ENCODE data around the gene EPHB3. TPM values are rescaled to one million over a fixed set of nuclear protein-coding genes. Genes with fewer than 3 reads are reported as not detected.

EPHB3 gene
- total RNA-seq, 1 experiment from 2014 or later = 16.6 TPM

DNA sequence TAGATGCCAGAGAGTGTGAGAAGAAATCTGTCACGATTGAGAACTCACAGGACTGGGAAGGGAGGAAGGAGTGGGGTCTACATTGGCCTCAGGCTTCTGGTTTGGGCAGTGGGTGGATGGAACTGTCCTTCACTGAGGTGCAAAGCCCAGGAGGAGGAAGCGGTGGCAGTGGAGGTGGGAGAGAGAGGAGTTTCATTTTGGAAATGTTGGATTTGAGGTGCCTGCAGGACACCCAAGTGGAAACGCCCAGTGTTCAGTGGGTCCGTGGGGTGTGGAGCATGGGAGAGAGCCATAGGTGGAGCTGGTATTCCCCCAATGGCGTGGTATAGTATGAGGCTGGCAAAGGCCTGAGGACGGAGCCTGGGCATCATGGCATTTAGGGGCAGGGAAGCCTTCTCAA lies 9.3 kb upstream of the EPHB3 start:
- DNase-seq = no peak
- Histone ChIP-seq H3K27me3 (no peaks in the 10 kb centered on the region), H3K4me3 (no peak overlapping the region), H3K27ac (no peak overlapping the region), H3K36me3 (no peaks in the 10 kb centered on the region), H3K4me1 (0 out of 2 replicates have a peak, but pooled peaks cover 2% of the 10 kb centered on the region), H3K9me3 (replicated peaks) (no peaks in the 10 kb centered on the region)

DNA sequence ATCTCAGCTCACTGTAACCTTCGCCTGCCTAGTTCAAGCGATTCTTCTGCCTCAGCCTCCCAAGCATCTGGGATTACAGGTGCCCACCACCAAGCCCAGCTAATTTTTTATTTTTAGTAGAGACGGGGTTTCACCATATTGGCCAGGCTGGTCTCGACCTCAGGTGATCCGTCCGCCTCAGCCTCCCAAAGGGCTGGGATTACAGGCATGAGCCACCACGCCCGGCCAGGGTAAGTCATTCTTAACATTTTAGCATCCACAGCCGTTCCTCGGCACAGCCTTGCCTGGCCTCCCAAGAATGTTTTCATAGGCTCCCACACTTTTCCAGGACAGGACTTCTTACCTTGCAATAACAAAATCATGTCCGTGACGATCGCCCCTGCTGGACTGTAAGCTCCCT lies 8.7 kb upstream of the EPHB3 start:
- Histone ChIP-seq H3K4me3 (no peak overlapping the region), H3K27ac (no peak overlapping the region), H3K4me1 (0 out of 2 replicates have a peak, but pooled peaks cover 2% of the 10 kb centered on the region), H3K27me3 (no peaks in the 10 kb centered on the region), H3K9me3 (replicated peaks) (no peaks in the 10 kb centered on the region), H3K36me3 (no peaks in the 10 kb centered on the region)
- no peak for DNase-seq

DNA sequence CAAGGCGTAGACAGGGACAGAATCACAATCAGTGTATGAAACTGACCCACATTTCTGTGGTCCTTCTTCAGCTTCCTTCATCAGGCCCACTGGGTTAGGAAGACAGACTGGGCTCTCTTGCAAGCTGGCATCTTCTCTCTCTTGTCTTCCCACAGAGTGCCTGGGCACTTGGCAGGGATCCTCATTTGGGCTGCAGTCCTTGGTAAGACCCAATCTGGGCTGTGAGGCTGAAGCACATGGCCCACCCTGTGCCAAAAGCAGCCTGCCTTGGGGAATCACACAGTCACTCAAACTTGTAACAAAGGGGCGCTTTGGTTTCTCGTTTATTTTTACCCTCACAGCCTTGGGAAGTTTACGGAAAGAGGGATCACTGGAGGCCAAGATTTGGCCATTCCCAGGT lies 8.2 kb upstream of the EPHB3 start:
- Histone ChIP-seq H3K27ac (no peak overlapping the region), H3K27me3 (no peaks in the 10 kb centered on the region), H3K9me3 (replicated peaks) (no peaks in the 10 kb centered on the region), H3K4me1 (0 out of 2 replicates have a peak, but pooled peaks cover 2% of the 10 kb centered on the region), H3K4me3 (no peak overlapping the region), H3K36me3 (no peaks in the 10 kb centered on the region)
- DNase-seq = no peak

DNA sequence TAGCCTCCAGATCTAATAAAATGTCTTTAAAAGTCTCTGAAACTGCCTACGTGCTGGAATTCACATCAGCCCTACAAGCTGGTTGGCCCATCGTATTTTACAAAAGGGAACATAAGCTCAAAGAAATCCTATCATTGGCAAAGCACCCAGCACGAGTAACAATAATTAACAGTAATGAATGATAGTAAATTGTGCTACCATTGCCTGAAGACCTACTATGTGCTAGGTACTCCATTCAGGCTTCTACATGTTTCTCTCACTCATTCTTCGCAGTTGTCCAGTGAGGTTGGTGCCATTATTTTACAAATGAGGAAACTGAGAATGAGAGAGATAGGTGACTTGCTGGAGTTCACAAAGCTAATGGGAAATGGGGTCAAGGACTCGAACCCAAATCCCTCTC lies 7.1 kb upstream of the EPHB3 start:
- H3K36me3 ChIP-seq = no peaks in the 10 kb centered on the region
- no peaks in the 10 kb centered on the region for H3K9me3 ChIP-seq (replicated peaks)
- no peak overlapping the region for H3K27ac ChIP-seq
- no peak overlapping the region for H3K4me3 ChIP-seq
- DNase-seq = no peak
- H3K27me3 ChIP-seq = peaks cover 8% of the 10 kb centered on the region; the same call in 1 of the 2 replicates
- H3K4me1 ChIP-seq = peaks cover 4% of the 10 kb centered on the region; the same call in 1 of the 2 replicates

DNA sequence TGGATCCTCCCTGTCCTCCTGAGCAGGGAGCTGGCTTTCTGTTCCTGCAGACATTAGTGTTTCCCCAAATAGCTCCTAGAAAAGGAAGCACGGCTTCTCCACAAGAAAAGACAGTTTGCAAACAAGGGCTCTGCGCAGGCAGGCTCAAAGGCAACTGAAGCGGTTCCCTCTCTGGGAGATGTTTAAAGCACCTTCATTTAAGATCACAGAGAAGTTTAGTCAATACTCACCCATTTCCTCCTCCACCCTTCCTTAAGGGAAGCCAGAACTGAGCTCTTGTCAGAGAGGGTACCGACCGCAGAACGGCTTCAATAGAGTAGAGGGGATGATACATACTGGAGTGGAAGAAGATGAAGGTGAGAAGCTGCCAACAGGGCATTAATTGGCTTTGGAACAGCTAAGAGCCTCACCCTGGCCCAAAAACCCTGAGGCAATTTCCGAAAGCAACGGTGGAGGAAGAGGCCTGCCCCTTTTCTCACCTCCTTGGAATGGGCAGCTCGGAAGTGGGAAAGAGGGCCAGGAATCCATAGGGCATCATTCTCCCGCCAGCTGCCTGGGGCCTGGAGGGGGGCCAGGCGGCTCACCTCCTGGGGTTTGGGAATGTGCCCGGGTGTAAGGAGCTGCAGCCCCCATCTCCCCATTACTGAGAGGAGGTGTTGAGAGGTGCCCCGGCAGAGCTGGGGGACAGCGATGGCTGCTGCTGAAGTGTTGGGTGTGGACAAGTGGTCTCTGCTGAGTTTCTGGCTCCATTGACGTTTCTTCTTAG lies 4.8 kb upstream of the EPHB3 start:
- peaks cover 13% of the 10 kb centered on the region; the same call in 1 of the 2 replicates for H3K27me3 ChIP-seq
- H3K4me3 ChIP-seq = no peak overlapping the region
- no peaks in the 10 kb centered on the region for H3K9me3 ChIP-seq (replicated peaks)
- no peak for DNase-seq
- H3K27ac ChIP-seq = no peak overlapping the region
- peaks cover 2% of the 10 kb centered on the region; the same call in 1 of the 2 replicates for H3K4me1 ChIP-seq
- H3K36me3 ChIP-seq = no peaks in the 10 kb centered on the region

DNA sequence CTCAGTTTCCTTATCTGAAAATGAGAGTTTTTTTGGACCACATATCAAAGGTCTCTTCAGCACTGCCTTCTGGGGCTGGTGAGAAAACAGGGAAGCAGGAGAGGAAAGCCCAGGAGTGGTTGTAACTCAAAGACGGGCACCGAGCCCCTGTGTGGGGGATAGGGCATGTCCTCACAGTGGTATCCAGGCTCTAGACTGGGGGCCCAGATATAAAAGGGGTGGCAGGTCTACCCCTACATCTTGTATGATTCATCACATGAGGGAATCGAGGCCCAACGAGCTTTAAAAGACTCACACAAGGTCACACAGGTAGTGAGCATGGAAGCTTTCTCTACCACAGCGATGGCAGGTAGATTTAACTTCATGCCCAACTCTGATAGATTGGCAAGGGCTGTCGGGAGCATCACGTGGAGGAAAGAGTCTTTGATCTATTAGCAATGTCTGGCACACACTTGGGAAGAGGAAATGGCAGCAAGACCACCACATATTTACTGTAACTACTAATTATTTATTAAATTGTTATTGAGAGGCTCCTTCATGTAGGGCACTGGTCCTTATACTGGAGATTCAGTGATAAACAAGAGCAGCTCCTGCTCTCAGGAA lies 4.1 kb upstream of the EPHB3 start:
- Histone ChIP-seq H3K9me3 (replicated peaks) (no peaks in the 10 kb centered on the region), H3K4me3 (no peak overlapping the region), H3K27me3 (peaks cover 13% of the 10 kb centered on the region; the same call in 1 of the 2 replicates), H3K4me1 (peaks cover 2% of the 10 kb centered on the region; the same call in 1 of the 2 replicates), H3K36me3 (no peaks in the 10 kb centered on the region), H3K27ac (no peak overlapping the region)
- no peak for DNase-seq

DNA sequence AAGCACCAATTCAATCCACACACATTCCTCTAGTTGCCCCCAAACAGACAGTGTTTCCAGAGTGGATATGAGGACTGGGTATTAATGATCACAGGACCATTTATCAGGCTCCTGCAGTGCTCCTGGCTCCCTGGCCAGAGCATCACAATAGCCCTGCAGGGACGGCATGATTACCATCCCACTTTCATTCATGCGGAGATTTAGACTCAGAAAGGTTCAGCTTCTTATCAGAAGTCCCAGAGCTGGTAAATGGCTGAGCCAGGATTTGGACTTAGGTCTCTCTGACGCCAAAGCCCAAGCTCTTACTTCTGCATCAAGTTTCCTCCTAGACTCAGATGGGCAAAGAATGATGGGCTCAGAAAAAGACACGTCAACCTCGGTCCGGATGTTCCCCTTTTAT lies 2.9 kb upstream of the EPHB3 start:
- Histone ChIP-seq H3K36me3 (no peaks in the 10 kb centered on the region), H3K9me3 (replicated peaks) (no peaks in the 10 kb centered on the region), H3K27me3 (peaks cover 13% of the 10 kb centered on the region; the same call in 1 of the 2 replicates), H3K4me1 (peaks cover 2% of the 10 kb centered on the region; the same call in 1 of the 2 replicates), H3K27ac (no peak overlapping the region), H3K4me3 (no peak overlapping the region)
- no peak for DNase-seq

DNA sequence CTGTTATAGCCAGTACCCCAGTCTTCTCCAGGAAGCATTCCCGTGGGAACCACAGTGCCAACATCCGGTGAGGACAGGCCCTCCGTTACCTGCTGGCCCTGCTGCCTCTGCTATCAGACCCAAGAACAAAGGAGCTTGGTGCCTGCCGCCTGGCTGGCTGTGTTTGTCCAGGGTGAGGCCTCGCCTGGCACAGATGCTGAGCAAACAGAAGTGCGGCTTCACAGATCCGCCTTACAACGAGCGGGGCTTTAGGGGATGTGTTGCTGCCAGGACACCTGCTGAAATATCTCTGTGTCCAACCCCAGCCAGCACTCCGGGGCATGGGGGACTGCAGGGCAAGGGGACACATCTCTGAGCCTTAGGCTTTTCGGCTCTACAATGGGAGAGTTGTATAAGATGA lies 2.2 kb upstream of the EPHB3 start:
- Histone ChIP-seq H3K4me1 (peaks cover 2% of the 10 kb centered on the region; the same call in 1 of the 2 replicates), H3K27ac (no peak overlapping the region), H3K4me3 (no peak overlapping the region), H3K9me3 (replicated peaks) (no peaks in the 10 kb centered on the region), H3K36me3 (no peaks in the 10 kb centered on the region), H3K27me3 (peaks cover 13% of the 10 kb centered on the region; the same call in 1 of the 2 replicates)
- DNase-seq = peak in 1 of 2 experiments; percentile 41

DNA sequence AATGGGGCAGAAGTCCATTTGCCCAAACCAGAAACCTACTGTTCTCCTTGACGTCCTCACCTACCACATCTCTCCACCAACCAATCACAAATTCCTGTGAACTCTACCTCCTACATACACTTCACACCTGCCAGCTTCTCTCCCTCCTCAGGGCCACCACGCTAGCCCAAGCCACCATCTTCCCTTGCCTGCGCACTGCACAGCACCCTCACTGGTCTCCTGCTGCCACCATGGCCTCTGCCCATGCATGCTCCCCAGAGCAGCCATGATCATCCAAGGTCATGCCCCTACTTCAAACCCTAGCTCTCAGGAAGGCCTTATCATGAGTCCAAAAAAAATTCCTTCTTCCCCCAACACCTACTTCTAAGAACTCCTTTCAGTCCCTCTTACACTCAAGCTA lies 1.1 kb upstream of the EPHB3 start:
- no peak overlapping the region for H3K4me3 ChIP-seq
- no peaks in the 10 kb centered on the region for H3K9me3 ChIP-seq (replicated peaks)
- H3K27ac ChIP-seq = no peak overlapping the region
- no peak for DNase-seq
- no peaks in the 10 kb centered on the region for H3K36me3 ChIP-seq
- peaks cover 12% of the 10 kb centered on the region; the same call in 1 of the 2 replicates for H3K4me1 ChIP-seq
- H3K27me3 ChIP-seq = peaks cover 13% of the 10 kb centered on the region; the same call in 1 of the 2 replicates

DNA sequence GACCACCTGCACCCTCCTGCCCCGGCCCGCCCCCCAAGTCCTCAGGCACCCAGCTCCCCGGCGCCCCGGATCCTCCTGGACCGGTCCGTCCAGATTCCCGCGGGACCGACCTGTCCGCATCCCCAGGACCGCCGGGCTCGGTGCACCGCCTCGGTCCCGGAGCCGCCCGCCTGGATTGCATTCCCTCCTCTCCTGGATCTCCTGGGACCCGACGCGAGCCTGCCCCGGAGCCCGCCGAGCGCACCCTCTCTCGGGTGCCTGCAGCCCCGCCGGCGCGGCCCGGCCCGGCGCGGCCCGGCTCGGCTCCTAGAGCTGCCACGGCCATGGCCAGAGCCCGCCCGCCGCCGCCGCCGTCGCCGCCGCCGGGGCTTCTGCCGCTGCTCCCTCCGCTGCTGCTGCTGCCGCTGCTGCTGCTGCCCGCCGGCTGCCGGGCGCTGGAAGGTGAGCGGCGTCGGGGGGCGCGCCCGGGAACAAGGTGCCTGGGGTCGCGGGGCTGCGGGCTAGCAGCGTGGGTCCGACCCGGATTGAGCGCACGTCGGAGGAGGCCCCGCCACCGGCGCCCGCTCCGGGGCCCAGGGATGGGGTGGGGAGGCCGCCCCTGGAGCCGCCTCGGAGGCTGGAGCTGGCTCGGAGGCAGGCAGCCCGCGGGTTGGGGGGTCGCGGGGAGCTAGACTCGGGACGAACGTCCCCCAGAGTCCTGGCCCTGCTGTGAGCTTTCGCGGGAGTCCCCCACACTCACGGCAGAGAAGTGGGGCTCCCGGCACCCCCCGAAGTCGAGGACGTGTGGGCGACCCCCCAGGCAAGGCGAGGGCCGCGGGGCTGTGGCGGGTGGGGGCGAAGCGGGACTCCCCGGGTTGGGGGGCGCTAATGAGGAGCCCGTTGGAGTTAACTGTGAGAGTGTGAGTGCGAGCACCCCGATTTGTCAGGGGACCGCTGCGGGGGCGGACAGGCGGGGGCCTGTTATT lies 610 bp downstream of the EPHB3 start:
- no peaks in the 10 kb centered on the region for H3K36me3 ChIP-seq
- peak overlapping the region; percentile 70 for H3K4me3 ChIP-seq
- no peaks in the 10 kb centered on the region for H3K9me3 ChIP-seq (replicated peaks)
- H3K27me3 ChIP-seq = peaks cover 13% of the 10 kb centered on the region; the same call in 1 of the 2 replicates
- H3K27ac ChIP-seq = 0 out of 2 replicates have a peak overlapping the region, but pooled peaks have one; percentile 1
- H3K4me1 ChIP-seq = peaks cover 19% of the 10 kb centered on the region; the same call in 1 of the 2 replicates
- DNase-seq = peak in 1 of 2 experiments; percentile 31

DNA sequence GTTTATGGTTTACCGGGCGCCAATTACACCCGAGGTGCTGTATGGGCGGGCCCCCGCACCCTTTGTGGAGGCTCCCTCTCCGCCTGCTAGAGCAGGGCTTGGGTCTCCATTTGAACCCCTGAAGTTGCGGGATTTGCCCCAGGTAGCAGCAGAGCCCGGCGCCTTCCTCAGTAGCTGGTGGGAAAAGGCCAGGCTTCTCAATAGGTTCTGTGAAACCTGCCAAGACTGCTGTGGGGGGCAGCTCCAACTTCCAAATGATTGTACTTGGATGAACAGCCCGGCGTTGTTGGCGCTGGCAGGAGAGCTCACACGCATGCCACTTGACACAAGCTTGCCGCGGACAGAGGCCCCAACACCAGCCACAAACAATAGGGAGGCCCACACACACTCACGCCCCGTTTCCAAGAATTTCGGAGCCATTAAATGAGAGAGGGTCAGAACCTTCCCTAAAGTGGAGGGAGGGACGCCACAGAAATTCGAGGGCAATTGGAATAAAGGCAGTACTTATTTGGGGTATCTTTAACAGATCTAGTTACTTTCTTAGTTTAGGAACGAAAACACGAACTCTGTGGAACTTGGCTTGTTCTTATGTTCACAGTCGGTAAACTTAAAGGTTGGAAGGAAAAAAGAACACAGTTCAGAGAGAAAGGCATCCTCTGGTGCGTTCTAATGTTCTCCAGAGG lies 1.4 kb downstream of the EPHB3 start:
- peaks cover 13% of the 10 kb centered on the region; the same call in 1 of the 2 replicates for H3K27me3 ChIP-seq
- 0 out of 2 replicates have a peak overlapping the region, but pooled peaks have one; percentile 1 for H3K27ac ChIP-seq
- H3K4me1 ChIP-seq = peaks cover 25% of the 10 kb centered on the region; the same call in 1 of the 2 replicates
- no peaks in the 10 kb centered on the region for H3K9me3 ChIP-seq (replicated peaks)
- no peaks in the 10 kb centered on the region for H3K36me3 ChIP-seq
- peak overlapping the region; percentile 70 for H3K4me3 ChIP-seq
- peak; percentile 46 to 56 for DNase-seq

DNA sequence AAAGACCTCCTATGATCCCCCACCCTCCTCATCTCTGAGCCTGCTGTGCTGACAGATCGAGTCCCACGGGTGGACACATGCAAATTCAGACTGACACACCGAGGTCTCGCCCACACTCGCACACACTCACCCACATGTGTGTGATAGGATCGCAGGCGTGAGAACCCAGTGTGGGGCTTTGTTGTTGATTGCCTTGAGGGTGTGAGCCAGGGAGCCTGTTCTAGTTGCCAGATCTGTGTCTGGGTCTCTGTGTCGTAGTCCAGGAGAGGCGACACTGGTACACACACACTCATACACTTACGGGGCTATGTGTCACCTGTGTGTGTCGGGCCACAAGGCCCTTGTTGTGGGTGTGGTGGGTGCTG lies 2.0 kb downstream of the EPHB3 start:
- Histone ChIP-seq H3K4me1 (peaks cover 30% of the 10 kb centered on the region; the same call in 1 of the 2 replicates), H3K36me3 (no peaks in the 10 kb centered on the region), H3K27me3 (peaks cover 13% of the 10 kb centered on the region; the same call in 1 of the 2 replicates), H3K9me3 (replicated peaks) (no peaks in the 10 kb centered on the region), H3K27ac (no peak overlapping the region), H3K4me3 (peak overlapping the region; percentile 70)
- DNase-seq = no peak

DNA sequence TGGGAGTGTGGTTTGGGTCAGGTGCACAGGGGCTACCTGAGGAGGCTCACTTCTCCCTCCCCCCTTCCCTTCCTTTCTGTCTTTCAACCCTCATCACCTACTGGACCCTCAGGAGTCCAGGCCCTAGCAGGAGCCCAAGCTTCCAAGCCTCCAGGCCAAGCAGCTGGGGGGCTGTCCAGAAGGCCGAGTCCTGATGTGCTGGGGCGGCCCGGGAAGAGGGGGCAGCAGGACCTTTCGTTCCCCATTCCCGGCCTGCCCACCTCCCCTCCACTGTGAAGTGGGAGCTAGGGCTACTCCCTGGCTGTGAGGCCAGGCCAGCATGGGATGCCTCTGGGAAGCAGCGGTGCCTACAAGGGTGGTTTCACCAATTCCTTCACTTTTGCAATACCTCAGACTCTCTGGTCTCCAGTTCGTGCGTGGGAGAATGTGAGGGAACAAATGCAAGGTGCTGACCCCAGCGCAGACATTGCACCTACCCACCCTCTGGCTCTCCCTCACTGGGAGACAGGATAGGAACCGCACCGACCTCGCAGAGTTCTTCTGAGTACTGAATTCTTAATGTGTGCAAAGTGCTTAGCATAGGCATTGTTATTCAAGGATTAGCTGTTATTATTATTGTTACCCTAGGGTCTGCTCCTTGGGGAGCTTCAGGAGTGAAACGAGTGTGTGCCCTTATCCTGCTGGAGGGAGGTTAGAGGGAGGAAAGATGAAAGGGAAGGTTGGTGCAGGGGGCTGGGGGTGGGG lies 2.5 kb downstream of the EPHB3 start:
- Histone ChIP-seq H3K27ac (no peak overlapping the region), H3K4me1 (peaks cover 30% of the 10 kb centered on the region; the same call in 1 of the 2 replicates), H3K4me3 (no peak overlapping the region), H3K27me3 (peaks cover 8% of the 10 kb centered on the region; the same call in 1 of the 2 replicates), H3K9me3 (replicated peaks) (no peaks in the 10 kb centered on the region), H3K36me3 (no peaks in the 10 kb centered on the region)
- no peak for DNase-seq
